Glomerular visceral epithelial cell (primary cell): ENCODE measurements around the gene ESF1.
"Not testable (repeated sequence)": the region's sequence is repeated elsewhere in the genome, so short reads cannot be mapped to it uniquely, and the experiment has no call there.

Experiments
- DNase-seq: peaks from one replicate; pipeline ENCODE4 v3.0.0-alpha.2; 2016; ENCODE audit errors: extremely low spot score

The ESF1 gene

DNA sequence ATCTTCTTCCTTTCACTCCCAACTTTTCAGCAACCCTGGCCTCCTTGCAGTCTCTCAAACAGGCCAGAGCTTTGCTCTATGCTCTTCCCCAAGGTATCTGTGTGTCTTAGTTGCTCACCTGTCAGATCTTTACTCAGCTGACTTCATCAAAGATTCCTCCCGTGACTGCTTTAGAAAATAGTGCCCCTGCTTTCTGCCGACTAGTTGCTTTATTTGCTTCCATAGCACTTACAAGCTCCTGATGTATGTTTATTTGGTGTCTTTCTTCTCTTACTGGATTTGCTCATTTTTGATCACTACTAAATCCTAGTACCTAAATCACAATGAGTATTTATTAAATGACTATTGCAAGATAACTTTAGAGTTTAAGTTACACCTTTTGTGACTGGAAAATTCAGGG, 6.0 kb upstream of the ESF1 start:
- no peak for DNase-seq

DNA sequence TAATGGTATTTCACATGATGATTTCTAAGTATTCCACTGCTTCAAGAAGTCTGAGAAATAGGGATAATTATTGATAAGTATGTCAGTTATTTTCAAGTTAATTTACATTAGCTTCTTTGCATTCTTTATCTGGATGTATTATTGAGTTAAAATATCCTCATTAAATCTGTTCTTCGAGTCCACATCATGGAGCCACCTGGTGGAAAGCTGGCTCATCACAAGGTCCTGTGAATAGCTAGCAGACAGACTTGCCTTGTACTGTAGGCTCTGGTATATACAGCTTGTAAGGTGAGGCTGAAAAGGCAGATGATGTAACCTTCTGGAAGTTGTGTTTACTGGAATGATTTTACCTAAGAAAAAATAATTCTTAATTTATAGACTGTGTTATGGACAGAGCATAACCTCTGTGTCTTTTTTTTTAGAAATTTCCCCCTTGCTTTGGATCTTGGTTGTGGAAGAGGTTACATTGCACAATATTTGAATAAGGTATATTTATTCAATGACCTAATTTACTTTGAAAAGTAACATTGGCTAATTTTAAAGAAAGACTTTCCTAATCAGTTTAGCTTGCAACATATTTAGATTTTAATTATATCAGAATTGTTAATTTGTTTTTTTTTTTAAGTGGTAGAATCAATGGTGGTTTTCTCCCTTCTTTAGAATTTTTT, 3.6 kb upstream of the ESF1 start:
- DNase-seq = peak; percentile 68

DNA sequence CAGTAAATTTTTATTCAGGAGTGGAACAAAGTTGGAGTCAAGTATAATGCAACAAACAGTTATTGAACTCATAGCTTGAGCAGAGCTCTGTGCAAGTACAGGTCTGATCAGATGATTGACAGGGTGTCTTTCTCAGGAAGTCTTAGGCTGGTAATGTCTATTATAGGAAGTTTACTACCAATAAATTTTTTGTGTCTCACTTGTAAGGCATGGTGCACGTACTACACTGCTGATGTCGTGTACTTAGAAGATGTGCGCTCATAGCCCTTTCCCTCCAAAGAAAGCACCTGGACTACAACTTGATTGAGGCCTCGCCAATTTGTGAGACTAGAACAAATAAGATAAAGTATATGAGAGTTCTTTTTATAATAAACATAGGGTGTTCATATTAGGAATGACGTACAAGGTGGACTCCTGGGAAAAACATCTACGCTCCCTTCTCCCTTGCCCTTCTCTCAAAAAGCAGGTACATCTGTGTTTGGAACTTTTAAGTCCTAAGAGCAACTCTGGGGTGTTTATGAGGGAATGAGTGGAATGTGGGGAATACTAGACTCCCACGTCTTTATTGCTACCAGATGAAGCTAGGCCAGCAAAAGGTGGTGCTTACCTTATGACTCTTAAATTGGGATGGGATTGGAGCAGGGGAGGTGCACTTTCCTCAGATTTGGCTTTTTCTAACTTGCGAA, 1.6 kb upstream of the ESF1 start:
- no peak for DNase-seq

DNA sequence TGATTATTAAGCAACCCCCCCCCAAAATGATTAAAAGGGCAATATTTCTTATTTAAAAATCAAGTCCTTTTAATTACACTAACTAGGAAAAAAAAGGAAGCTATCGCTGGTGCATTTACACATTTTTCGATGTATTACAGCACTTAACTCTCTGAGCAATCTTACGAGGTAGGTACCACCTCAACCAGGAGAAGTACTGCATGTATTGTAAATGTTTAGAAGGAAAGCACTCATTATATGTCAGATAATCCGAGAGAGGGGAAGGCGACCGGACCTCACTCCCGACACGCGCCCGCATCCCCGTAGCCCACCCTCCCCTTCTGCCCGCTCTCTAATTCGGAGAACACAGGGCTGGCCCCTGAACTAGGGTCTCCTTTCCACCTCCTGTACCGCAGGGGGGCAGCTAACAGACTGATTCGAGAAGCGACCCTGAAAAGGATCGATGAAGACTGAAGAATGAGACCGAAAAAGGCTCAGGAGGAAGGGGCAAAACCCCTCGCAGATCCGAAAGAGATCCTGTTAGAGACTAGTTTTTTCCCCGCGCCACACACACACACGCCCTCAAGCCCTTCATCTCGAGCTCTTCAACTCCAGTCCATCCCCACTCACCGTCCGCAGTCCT, 337 bp downstream of the ESF1 start:
- DNase-seq = peak; percentile 2

DNA sequence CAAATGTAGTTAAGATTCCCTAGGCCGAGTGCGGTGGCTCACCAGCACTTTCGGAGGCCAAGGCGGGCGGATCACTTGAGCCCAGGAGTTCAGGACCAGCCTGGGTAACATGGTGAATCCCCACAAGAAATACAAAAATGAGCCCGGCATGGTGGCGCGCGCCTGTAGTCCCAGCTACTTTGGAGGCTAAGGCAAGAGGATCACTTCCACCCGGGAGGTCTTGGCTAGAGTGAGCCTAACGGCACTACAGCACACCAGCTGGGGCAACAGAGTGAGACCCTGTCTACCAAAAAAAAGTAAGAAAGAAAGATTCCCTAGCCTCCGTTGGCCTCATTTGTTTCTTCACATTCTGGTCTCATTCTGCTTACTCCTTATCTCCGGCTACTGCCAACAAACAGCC, 1.2 kb downstream of the ESF1 start:
- DNase-seq = no peak

DNA sequence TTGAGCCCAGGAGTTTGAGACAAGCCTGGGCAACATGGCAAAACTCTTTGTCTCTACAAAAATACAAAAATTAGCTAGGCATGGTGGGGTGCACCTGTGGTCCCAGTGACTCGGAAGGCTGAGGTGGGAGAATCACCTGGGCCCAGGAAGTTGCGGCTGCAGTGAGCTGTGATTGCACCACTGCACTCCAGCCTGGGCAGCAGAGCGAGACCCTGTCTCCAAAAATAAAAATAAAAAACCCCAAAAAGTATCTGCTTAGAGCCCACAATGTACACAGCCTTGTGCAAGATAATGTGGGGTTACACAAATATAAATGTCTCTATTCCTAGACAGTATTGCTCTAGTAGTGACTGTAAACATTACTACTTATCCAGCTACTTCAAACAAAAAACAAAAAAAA, 5.9 kb downstream of the ESF1 start:
- no peak for DNase-seq

DNA sequence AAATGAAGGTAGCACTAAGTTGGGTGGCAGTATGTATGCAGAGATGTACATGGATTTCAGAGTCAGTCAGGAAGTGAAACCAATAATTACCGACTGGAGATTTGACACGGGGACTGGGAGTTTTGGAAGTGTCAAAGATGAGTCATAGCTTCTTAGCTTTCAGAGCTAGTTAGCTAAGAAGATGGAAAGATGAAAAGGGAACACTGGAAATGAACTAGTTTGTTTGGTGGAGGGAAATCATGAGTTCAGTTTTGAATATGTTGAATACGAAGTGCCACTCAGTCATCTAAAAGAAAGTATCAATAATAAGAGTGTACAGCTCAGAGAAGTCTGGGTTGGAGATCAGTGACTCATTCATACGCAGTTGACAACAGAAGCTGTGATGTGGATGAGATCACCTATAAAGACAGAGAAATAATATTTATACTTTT, 7.5 kb downstream of the ESF1 start:
- DNase-seq = peak; percentile 9

DNA sequence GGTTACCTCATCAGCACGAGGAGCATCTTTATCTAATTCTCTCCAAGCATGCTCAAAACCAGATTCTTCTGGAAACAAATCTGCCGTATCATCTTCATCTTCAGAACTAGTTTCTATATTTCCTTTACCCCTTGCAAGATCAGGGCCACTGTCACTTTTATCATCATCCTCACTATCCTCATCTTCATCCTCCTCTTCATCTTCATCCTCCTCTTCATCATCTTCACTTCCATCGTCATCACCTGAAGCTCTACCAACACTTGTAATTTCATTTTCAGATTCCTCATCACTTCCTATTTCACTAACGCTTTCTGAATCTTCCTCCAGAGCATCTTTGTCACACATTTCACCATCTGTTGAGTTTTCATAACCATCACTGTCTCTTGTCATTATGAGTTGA, 8.9 kb downstream of the ESF1 start:
- no peak for DNase-seq

DNA sequence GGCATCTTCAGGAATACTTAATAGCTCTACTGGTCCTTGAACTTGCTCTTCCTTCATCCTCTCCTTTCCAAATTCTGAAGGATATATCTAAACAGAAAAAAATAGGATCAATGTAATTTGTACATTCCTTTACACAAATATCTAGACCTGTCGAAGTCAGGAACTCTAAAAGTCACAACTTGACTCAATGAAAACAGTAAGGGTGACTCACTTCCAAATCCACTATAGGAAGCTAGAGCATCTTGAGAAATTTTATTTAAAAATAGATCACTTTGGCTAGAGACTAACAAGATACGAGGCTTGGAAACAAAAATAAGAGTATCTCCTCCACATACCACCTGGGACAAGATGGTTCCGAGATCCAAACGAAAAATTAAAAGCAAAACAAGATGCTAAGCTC, 12.2 kb downstream of the ESF1 start:
- no peak for DNase-seq

DNA sequence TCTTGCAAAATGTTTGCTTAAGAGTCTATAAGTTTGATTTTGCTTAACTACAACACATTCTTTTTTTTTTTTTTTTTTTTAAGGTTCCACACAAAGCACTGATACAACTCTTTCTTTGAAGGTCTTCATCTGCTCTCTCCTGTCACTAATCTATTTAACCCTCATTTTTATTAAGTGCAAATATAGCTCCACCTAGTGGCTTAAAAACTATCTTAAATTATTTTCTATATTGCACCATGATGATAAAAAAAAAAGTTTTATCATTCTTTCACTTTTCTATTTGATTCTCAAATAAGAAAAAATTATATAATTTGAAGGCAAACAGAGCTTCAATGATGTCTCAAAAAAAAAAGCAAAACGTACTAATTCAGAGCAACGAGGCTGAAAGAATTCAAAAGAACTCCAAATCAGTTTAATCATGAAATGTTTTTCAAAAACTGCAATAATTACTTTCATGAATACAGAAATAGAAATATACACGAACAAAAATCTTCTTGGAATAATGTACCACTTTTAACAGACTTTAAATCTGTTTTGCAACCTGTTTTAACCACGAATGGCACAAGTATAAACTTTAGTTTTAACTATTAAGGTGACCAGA, 12.8 kb downstream of the ESF1 start:
- peak; percentile 12 for DNase-seq

DNA sequence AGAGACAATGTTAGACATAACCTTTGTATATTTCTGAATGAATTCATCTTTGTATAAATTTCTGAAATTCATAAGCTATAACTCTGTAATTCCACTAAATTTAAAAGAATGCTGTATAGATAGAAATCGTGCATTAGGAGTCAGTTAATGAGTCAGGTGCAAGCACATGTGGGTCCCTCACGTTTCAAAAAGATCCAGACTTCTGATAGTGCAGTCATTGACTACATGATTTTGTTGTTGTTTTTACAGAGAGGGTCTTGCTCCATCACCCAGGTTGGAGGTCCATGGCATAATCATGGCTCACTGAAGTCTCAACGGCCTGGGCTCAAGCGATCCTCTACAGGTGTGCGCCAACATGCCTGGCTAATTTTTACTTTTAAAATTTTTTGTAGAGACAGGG, 14.6 kb downstream of the ESF1 start:
- no peak for DNase-seq

DNA sequence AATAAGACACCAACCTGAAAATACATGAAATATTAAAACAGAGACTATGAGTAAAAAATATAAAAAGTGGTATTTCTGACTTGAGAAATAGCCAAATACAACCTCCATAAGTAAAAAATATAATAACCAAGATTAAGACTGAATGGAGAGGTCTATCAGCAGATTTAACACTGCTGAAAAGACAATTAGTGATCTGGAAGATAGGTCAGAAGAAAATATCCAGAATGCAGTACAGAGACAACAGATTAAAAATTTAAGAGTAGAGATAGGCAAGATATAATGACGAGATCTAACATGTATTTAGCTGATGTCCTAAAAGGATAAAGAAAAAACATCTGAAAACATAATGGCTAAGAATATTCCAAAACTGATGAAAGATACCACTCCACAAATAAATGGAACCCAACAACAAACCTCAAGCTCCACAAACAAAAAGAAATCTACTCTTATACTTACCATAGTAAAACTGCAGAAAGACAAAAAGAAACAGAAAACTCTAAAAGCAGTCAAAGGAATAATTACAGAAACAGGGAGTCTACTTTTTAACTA, 18.8 kb downstream of the ESF1 start:
- no peak for DNase-seq

DNA sequence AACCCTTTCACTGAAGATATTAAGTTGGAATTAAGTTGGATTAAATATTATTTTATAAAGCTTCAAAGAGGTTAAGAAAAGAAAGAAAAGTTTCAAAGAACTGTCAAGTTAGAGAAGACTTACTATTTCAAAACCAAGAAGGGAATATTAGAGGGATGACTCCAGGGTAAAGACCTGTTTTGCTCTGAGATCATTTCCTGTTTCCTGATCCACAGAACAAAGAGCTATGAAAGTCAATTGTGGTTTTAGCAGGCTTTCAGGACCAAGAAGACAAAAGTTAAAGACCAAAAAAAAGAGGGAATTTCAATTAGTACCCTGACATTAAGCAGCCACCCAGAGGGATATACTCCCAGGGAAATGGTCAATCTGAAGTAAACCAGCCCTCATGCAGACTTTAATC, 19.4 kb downstream of the ESF1 start:
- DNase-seq = no peak

DNA sequence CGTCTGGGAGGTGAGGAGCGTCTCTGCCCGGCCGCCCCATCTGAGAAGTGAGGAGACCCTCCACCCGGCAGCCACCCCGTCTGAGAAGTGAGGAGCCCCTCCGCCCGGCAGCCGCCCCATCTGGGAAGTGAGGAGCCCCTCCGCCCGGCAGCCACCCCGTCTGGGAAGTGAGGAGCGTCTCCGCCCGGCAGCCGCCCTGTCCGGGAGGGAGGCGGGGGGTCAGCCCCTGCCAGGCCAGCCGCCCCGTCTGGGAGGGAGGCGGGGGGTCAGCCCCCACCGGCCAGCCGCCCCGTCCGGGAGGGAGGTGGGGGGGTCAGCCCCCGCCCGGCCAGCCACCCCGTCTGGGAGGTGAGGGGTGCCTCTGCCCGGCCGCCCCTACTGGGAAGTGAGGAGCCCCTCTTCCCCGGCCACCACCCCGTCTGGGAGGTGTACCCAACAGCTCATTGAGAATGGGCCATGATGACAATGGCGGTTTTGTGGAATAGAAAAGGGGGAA, 24.2 kb downstream of the ESF1 start:
- not testable (repeated sequence) for DNase-seq

DNA sequence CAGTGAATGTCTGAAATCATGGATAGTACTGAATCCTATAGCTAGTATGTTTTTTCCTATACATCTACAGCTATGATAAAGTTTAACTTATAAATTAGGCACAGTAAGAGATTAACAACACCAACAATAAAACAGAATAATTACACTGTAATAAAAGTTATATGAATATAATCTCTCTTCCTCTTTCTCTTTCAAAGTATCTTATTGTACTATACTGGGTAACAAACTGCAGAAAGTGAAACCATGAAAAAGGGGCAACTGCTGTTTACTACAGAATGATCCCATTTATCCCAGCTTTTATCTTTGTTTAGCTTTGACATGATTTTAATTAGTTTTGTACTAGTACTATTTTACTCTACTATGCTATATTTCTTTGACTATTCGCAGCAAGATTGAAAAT, 25.8 kb downstream of the ESF1 start:
- no peak for DNase-seq

DNA sequence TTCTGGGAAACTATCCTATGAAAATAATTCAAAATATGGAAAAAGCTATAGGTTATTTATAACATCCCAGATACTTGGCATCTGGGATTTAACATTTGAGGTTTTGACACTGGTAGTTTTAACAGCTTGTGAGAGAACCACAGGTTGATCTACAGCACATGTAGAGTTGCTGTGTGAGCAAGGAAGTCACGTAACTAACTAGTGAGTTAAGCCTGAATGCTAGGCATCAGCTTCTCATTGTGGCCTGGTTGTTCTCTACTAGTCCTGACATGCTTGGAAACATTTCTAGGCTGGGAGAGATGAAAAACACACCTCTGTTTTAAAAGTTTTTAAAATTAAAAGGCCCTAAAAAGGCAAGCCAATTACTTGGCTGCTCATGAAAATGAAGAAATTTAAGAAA, 28.2 kb downstream of the ESF1 start:
- no peak for DNase-seq

DNA sequence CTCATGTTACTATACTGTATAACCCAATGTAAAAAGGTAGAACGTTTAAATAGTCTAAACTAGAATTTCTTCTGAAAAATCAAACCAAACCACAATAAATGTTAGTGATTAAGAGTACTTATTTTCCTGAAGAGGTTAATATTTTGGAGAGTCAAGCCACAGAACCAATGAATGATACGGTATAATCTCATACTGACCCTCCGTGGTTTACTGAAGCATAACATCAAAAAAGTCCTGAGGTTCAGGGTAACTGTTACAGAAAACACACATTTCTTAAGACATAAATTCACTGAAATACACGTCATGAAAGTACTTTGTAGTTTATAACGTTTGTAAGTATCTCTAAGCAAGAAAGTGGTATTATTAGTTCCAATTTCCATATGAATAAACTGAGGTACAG, 28.9 kb downstream of the ESF1 start:
- DNase-seq = no peak

DNA sequence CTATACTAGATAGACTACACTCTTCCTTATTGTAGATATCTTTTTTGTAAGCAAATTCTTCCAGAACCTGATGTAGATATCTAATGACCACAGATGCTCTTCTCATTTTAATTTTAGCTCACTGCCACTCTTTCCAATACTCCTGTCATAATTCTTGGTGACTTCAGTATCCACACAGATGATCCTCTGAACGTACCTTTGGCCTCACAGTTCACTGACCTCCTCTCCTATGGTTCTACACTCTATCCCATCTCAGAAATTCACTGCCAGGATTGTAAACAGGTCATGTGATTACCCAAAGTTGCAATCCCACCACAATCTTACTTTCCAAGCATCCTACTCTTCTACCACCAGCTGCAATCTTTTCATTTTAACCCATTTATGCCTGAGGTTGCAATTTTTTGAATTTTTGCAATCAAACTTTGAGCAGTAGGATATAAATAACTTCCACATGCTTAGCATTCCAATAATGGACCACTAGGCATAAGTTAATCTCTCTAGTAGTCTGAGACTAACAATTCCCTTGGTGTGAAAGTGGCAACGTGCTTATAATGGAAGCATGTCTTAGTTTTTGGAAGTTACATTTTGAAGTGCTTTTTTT, 31.2 kb downstream of the ESF1 start:
- DNase-seq = no peak

DNA sequence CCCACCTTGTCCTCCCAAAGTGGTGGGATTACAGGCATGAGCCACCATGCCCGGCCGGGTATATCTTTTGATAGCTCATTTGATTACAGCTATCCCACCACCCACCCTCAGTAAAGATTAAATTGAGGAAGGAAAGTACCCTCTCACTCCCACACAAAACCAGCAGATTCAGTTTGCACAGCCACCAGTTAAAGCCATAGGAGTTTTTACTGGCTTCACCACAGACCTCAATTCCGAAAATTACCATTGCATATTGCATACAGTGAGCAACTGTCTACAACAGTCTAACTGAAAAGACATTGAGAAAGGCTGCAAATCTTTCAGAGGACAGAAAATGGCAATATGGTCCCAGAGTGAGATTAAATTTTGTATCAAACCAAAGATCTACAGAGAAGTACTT, 34.9 kb downstream of the ESF1 start:
- no peak for DNase-seq

DNA sequence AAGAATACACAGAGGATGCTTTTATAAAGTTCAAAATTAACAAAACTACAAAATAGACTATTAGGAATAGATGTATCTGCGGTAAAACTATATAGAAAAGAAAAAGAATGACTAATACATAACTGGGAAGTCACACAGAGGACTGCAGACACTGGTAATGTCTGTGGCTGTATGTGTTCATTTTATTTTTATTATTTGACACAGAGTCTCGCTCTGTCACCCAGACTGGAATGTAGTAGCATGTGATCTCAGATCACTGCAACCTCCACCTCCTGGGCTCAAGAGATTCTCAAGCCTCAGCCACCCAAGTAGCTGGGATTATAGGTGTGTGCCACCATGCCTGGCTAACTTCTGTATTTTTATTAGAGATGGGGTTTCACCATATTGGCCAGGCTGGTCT, 38.9 kb downstream of the ESF1 start:
- DNase-seq = no peak

DNA sequence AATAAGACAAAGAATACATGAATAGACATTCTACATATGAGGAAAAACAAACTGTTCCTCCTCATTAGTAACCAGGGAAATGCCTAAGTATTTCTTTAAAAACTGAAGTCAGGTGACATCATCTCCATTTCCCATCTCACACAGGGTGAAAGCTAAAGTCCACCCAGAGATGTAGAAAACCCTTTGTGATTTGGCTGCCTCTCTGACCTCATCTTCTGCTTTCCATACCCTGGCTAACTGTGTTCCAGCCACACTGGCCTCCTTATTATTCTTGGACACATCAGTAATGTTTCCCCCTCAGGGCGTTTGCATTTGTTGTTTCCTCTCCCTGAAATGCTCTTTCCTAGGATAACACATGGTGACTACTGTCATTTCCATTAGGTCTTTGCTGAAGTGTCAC, 40.4 kb downstream of the ESF1 start:
- no peak for DNase-seq

DNA sequence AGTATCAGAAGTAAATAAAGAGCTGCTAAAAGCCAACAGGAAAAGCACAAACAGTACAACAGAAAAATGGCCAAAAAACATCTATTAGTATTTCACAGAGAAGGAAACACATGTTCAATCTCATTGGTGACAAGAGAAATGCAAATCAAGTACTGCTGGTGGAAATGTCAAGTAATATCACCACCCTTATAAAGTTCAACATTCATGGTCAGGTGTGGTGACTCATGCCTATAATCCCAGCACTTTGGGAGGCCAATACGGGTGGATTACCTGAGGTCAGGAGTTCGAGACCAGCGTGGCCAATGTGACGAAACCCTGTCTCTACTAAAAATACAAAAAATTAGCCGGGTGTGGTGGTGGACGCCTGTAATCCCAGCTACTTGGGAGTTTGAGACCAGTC, 42.8 kb downstream of the ESF1 start:
- no peak for DNase-seq
